ENCODE data around the gene TAS2R43. TPM values are rescaled to one million over a fixed set of nuclear protein-coding genes. Genes with fewer than 3 reads are reported as not detected.
"Not testable (repeated sequence)": the region's sequence is repeated elsewhere in the genome, so short reads cannot be mapped to it uniquely, and the experiment has no call there.

Gene TAS2R43
- total and polyA plus RNA-seq, 2 of the 4 experiments (the other 2 are of a cell fraction): 0.90 TPM; not detected in 1

- no peak; the same call in 1 of the 2 replicates for ATAC-seq (ENCODE audit: low read depth)
- no peak overlapping the region for H2BK20ac ChIP-seq (ENCODE audit: low read depth, low read length)
Observed at GRCh38 chr12:11067514-11067913, 24.6 kb downstream of the TAS2R43 start.

DNA sequence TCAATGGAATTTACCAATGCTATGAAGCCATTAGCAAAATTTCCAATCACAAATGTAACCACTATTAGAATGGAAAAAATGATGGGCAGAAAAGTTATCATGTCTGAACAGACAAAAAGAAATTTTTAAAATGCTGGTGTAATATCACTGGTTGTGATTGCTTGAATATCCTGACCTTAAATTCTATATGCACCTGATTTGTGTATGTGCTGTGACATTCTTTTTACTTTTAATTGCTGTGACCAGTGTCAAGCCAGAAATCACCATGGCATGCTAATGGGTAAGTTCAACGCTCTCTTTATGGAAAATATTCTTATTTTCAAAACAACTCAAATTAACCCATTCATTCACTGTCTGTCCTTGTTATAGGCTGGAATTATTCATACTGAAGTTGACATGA lies 29.9 kb downstream of the TAS2R43 start, which contains the start of gene TAS2R46:
TSS of gene TAS2R46 (minus strand) at position 101 of the 400 bp plus-strand sequence. CDS start at position 101, 0 bp downstream.
- intact Hi-C loops (cut with micrococcal nuclease); BruUV-seq (replicated peaks); H4K91ac ChIP-seq (ENCODE audit: insufficient read depth, low read depth, low read length): not testable (repeated sequence)

More at GRCh38 chr12:11067514-11067913, 24.6 kb downstream of the TAS2R43 start:
- Histone ChIP-seq H3K27ac (ENCODE audit: insufficient read depth, low read length) (no peak overlapping the region), H3K27me3 (ENCODE audit: control insufficient read depth, insufficient read depth, low read length) (no peaks in the 10 kb centered on the region), H3K56ac (ENCODE audit: extremely low read depth, insufficient read depth, low read length) (no peak overlapping the region), H3K14ac (replicated peaks; ENCODE audit: low read depth, low read length) (no peak overlapping the region), H2AK5ac (ENCODE audit: low read depth, low read length) (no peak overlapping the region), H3K79me1 (ENCODE audit: low read depth in 1 of 2, low read length in 2 of 2) (peaks cover 0 to 16% of the 10 kb centered on the region in 2 experiments; a peak in 3 of 4 replicates), H4K8ac (ENCODE audit: low read depth in 2 of 2, low read length in 2 of 2) (no peak overlapping the region), H2BK15ac (ENCODE audit: low read depth, low read length) (no peak overlapping the region), H3K4ac (ENCODE audit: low read depth, low read length) (no peak overlapping the region), H3K4me3 (ENCODE audit: insufficient read depth, low read depth, low read length) (no peak overlapping the region), H2AFZ (replicated peaks; ENCODE audit: low read length, poor library complexity) (no peak overlapping the region), H3K36me3 (ENCODE audit: control insufficient read depth, insufficient read depth, low read length) (no peaks in the 10 kb centered on the region), H3K18ac (ENCODE audit: low read depth, low read length) (no peak overlapping the region), H2BK5ac (ENCODE audit: low read depth, low read length, poor library complexity, severe bottlenecking) (no peak overlapping the region), H2BK120ac (ENCODE audit: low read depth, low read length) (no peak overlapping the region), H3K23ac (ENCODE audit: low read depth, low read length) (no peak overlapping the region), H4K5ac (ENCODE audit: low read depth, low read length) (no peak overlapping the region), H4K91ac (ENCODE audit: insufficient read depth, low read depth, low read length) (no peak overlapping the region), H2AK9ac (replicated peaks; ENCODE audit: low read depth, low read length, poor library complexity) (peak overlapping the region; percentile 82), H4K20me1 (ENCODE audit: insufficient read depth, low read length) (no peaks in the 10 kb centered on the region), H3K9ac (ENCODE audit: low read depth, low read length) (no peak overlapping the region), H3K9me3 (ENCODE audit: control insufficient read depth, insufficient read depth, low read length) (no peaks in the 10 kb centered on the region), H3K4me2 (ENCODE audit: low read depth, low read length) (no peak overlapping the region), H3K9me1 (ENCODE audit: insufficient read depth, low read length) (no peaks in the 10 kb centered on the region), H3K4me1 (ENCODE audit: control insufficient read depth, insufficient read depth, low read length) (no peaks in the 10 kb centered on the region)
- BruUV-seq (replicated peaks): no TSS peak
- ChIA-PET POLR2A (ENCODE audit: unreplicated experiment) (no interaction called here), CTCF (no interaction called here)
- intact Hi-C loops (cut with micrococcal nuclease): no loop called here
- peak; percentile 10 for DNase-seq
- dilution Hi-C loops (cut with HindIII; ENCODE audit: low sequenced_read_pairs, unreplicated experiment): no loop called here
- no CpG with 5 or more reads among the region's 2 CpGs for WGBS, 2 experiments (ENCODE audit: extremely low coverage in 2 of 2, insufficient read length in 1 of 2)
- TF ChIP-seq RAD21 (IDR thresholded peaks at IDR 0.05; ENCODE audit: low read length) (no peak), MAZ (IDR thresholded peaks at IDR 0.05; ENCODE audit: borderline replicate concordance, low read depth, low read length) (no peak), CEBPB (IDR thresholded peaks at IDR 0.05; ENCODE audit: low read depth, low read length) (no peak), CHD1 (IDR thresholded peaks at IDR 0.05; ENCODE audit: low read depth, low read length) (no peak), SMC3 (IDR thresholded peaks at IDR 0.05; ENCODE audit: low read depth, low read length) (no peak), FOS (IDR thresholded peaks at IDR 0.05; ENCODE audit: low read depth, low read length) (no peak), POLR2A (IDR thresholded peaks at IDR 0.05; ENCODE audit: low read depth, low read length) (no peak), MAFK (IDR thresholded peaks at IDR 0.05; ENCODE audit: low read depth, low read length) (no peak), NFE2L2 (IDR thresholded peaks at IDR 0.05; ENCODE audit: low read depth, low read length) (no peak), RFX5 (IDR thresholded peaks at IDR 0.05; ENCODE audit: low read depth, low read length) (no peak)
- TF ChIP-seq, protein P1, sequence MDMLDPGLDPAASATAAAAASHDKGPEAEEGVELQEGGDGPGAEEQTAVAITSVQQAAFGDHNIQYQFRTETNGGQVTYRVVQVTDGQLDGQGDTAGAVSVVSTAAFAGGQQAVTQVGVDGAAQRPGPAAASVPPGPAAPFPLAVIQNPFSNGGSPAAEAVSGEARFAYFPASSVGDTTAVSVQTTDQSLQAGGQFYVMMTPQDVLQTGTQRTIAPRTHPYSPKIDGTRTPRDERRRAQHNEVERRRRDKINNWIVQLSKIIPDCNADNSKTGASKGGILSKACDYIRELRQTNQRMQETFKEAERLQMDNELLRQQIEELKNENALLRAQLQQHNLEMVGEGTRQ (IDR thresholded peaks at IDR 0.05; ENCODE audit: low read depth, low read length): no peak
- TF ChIP-seq, protein P2, sequence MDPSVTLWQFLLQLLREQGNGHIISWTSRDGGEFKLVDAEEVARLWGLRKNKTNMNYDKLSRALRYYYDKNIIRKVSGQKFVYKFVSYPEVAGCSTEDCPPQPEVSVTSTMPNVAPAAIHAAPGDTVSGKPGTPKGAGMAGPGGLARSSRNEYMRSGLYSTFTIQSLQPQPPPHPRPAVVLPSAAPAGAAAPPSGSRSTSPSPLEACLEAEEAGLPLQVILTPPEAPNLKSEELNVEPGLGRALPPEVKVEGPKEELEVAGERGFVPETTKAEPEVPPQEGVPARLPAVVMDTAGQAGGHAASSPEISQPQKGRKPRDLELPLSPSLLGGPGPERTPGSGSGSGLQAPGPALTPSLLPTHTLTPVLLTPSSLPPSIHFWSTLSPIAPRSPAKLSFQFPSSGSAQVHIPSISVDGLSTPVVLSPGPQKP (IDR thresholded peaks at IDR 0.05; ENCODE audit: borderline replicate concordance, low read depth, low read length): no peak
- in situ Hi-C loops (cut with MboI; ENCODE audit: low sequenced_read_pairs): no loop called here

More for the DNA sequence above, 29.9 kb downstream of the TAS2R43 start, which contains the start of gene TAS2R46:
- H3K27ac ChIP-seq (ENCODE audit: insufficient read depth, low read length); H3K36me3 ChIP-seq (ENCODE audit: control insufficient read depth, insufficient read depth, low read length); H2AK5ac ChIP-seq (ENCODE audit: low read depth, low read length); H3K23ac ChIP-seq (ENCODE audit: low read depth, low read length); H4K20me1 ChIP-seq (ENCODE audit: insufficient read depth, low read length); H3K9me1 ChIP-seq (ENCODE audit: insufficient read depth, low read length); H2BK15ac ChIP-seq (ENCODE audit: low read depth, low read length); DNase-seq; dilution Hi-C loops (cut with HindIII; ENCODE audit: low sequenced_read_pairs, unreplicated experiment); H3K14ac ChIP-seq (replicated peaks; ENCODE audit: low read depth, low read length); ATAC-seq (ENCODE audit: low read depth); H2AK9ac ChIP-seq (replicated peaks; ENCODE audit: low read depth, low read length, poor library complexity); H3K4me2 ChIP-seq (ENCODE audit: low read depth, low read length); H3K4ac ChIP-seq (ENCODE audit: low read depth, low read length); H3K4me1 ChIP-seq (ENCODE audit: control insufficient read depth, insufficient read depth, low read length); H2BK20ac ChIP-seq (ENCODE audit: low read depth, low read length); H2BK120ac ChIP-seq (ENCODE audit: low read depth, low read length); H2AFZ ChIP-seq (replicated peaks; ENCODE audit: low read length, poor library complexity); H4K8ac ChIP-seq (ENCODE audit: low read depth in 2 of 2, low read length in 2 of 2); H4K5ac ChIP-seq (ENCODE audit: low read depth, low read length); H3K27me3 ChIP-seq (ENCODE audit: control insufficient read depth, insufficient read depth, low read length); H3K9me3 ChIP-seq (ENCODE audit: control insufficient read depth, insufficient read depth, low read length); POLR2A ChIA-PET (ENCODE audit: unreplicated experiment); H3K4me3 ChIP-seq (ENCODE audit: insufficient read depth, low read depth, low read length); in situ Hi-C loops (cut with MboI; ENCODE audit: low sequenced_read_pairs); H2BK5ac ChIP-seq (ENCODE audit: low read depth, low read length, poor library complexity, severe bottlenecking); H3K56ac ChIP-seq (ENCODE audit: extremely low read depth, insufficient read depth, low read length); H3K18ac ChIP-seq (ENCODE audit: low read depth, low read length); CTCF ChIA-PET; H3K9ac ChIP-seq (ENCODE audit: low read depth, low read length): not testable (repeated sequence)
- WGBS, 2 experiments (ENCODE audit: extremely low coverage in 2 of 2, insufficient read length in 1 of 2): no CpG with 5 or more reads among the region's 1 CpG
- H3K79me1 ChIP-seq (ENCODE audit: low read depth in 1 of 2, low read length in 2 of 2): peaks cover 8 to 27% of the 10 kb centered on the region in 2 experiments; a peak in 3 of 4 replicates

Measured in IMR-90 (cell line).